ENCODE measurements around the gene NRIP3.

GRCh38 chr11:8987446-8987845 lies 16.4 kb downstream of the NRIP3 start:
- TF ChIP-seq YY1 (IDR thresholded peaks at IDR 0.05; ENCODE audit: insufficient read depth, insufficient read length) = no peak
- TF ChIP-seq ZNF274 (IDR thresholded peaks at IDR 0.05; ENCODE audit: low read depth, low read length) = no peak

Measured in NT2/D1 (cell line).